Sigmoid colon (tissue), 4 donors: Measurements from ENCODE around the gene BICC1.

Experiments
- CTCF ChIP-seq, 4 experiments: fragments of 450-650 bp in 3 of 4; fragments of 200-600 bp in 1 of 4; IDR thresholded peaks; one replicate each; pipeline ENCODE4 v1.5.1; 2016 to 2019; ENCODE audit warnings: antibody characterized with exemption in 4 of 4, mild to moderate bottlenecking in 3 of 4, moderate library complexity in 2 of 4
- EP300 ChIP-seq, 4 donors: sonication (generic); formaldehyde crosslinking; IDR thresholded peaks; one replicate each; pipeline ENCODE4 v1.6.1; 2017; ENCODE audit warnings: antibody characterized with exemption in 4 of 4
- POLR2A ChIP-seq, 2 donors: fragments of 450-650 bp; IDR thresholded peaks; one replicate each; pipeline ENCODE4 v1.6.1; 2016; ENCODE audit warnings: antibody characterized with exemption in 2 of 2, mild to moderate bottlenecking in 2 of 2, moderate library complexity in 2 of 2

DNA sequence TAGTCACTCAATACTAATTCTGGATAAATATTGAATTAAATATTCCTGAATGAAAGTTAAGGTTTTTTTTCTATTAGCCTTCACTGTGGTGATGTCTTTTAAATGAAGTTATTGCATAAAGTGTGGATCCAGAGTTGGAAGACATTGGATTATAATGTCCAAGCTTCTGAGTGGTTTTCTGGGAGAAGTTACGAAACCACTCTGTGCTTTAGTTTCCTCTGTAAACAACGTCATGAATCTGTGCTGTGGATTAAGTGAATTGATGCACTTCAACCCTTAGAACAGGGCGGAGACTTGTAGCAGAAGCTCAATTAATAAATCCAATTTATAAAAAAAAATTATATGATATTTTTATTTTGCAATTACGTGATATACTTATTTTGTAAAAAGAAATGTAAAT, 271.7 kb downstream of the BICC1 start:
- no peak for TF ChIP-seq POLR2A (IDR thresholded peaks at IDR 0.05)
- TF ChIP-seq EP300 (IDR thresholded peaks at IDR 0.05), result no peak
- TF ChIP-seq CTCF (IDR thresholded peaks at IDR 0.05), result no peak
